Testis (tissue), 3 donors: ENCODE data around the gene STIM1. TPM values are rescaled to one million over a fixed set of nuclear protein-coding genes. Genes with fewer than 3 reads are reported as not detected.
"Not testable (repeated sequence)": the region's sequence is repeated elsewhere in the genome, so short reads cannot be mapped to it uniquely, and the experiment has no call there.

Experiments
- DNase-seq: peaks from one replicate; pipeline ENCODE4 v3.0.0-alpha.2; 2019
- H3K27ac ChIP-seq, 2 donors: fragments of 200-600 bp; sonication (generic); one replicate each; pipeline ENCODE4 v1.5.1; 2019
- H3K27me3 ChIP-seq: fragments of 200-600 bp; sonication (generic); one replicate; pipeline ENCODE4 v1.5.1; 2019
- H3K36me3 ChIP-seq: fragments of 200-600 bp; sonication (generic); one replicate; pipeline ENCODE4 v1.5.1; 2017; ENCODE audit warnings: low read depth; ENCODE audit errors: missing control alignments
- H3K4me1 ChIP-seq: fragments of 200-600 bp; sonication (generic); one replicate; pipeline ENCODE4 v1.5.1; 2019
- H3K4me3 ChIP-seq, 2 donors: fragments of 200-600 bp; sonication (generic); one replicate each; pipeline ENCODE4 v1.5.1; 2017 to 2019
- H3K9me3 ChIP-seq: fragments of 200-600 bp; sonication (generic); one replicate; pipeline ENCODE4 v1.5.1; 2017
- CTCF ChIP-seq, 3 experiments: fragments of 450-650 bp in 2 of 3; fragments of 200-600 bp in 1 of 3; sonication (generic) in 1 of 3; IDR thresholded peaks; one replicate each; pipeline ENCODE4 v1.5.1; 2016 to 2019; ENCODE audit warnings: antibody characterized with exemption in 3 of 3, mild to moderate bottlenecking in 2 of 3, moderate library complexity in 1 of 3
- POLR2A ChIP-seq: fragments of 450-650 bp; IDR thresholded peaks from one replicate; pipeline ENCODE4 v1.6.1; 2017; ENCODE audit warnings: antibody characterized with exemption, mild to moderate bottlenecking, moderate library complexity
- WGBS, 2 donors: methylation state at CpG; one replicate each; pipeline ENCODE4 v1.1.5; 2018; 5-methylcytosine and 5-hydroxymethylcytosine counted together
- intact Hi-C: fragments of 100-400 bp; cut with DNase I; formaldehyde crosslinking; loops from one replicate; pipeline ENCODE4 v1.15.1; 2023; ENCODE audit warnings: low total_unique reads
- polyA plus RNA-seq: library from polyadenylated mRNA; stranded (reverse); fragments of 350-450 nt; fragmentation: Illumina TruSeq; extraction: RNeasy Lipid Tissue Mini Kit (QIAGEN cat#74804); gene quantifications from one replicate; pipeline ENCODE4 v1.2.3, GENCODE V29; 2014; ENCODE audit warnings: low read depth, low replicate concordance; ENCODE audit not compliant: insufficient read depth
- total RNA-seq, 2 donors: library from RNA; depleted of rRNA; stranded (reverse); fragments of >200 nt; gene quantifications; one replicate each; pipeline ENCODE4 v1.2.3, GENCODE V29; 2016

Gene STIM1
- total and polyA plus RNA-seq, 3 donors from 2014 or later: 78.2 to 95.5 (median 87.1) TPM

DNA sequence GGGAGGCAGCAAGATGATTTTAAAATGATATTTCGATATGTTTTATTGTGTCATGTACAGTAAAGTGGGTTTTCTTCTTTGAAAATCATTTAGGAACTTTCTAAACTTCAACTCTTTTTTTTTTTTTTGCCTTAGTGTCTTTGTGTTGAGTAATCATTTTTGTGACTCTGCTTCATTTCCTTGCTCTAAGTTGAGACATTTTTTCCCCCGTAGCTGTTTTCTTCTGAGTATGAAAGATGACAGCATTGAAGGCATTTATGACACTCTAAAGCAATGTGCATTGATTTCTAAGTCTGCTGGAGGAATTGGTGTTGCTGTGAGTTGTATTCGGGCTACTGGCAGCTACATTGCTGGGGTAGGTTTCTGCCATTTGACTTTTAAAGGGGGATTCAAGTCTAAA, 262.6 kb downstream of the STIM1 start:
- Histone ChIP-seq H3K4me3 (no peak overlapping the region), H3K27me3 (no peaks in the 10 kb centered on the region), H3K27ac (no peak overlapping the region), H3K4me1 (no peaks in the 10 kb centered on the region), H3K36me3 (no peaks in the 10 kb centered on the region), H3K9me3 (no peaks in the 10 kb centered on the region)
- WGBS, 2 donors: 88 to 90% methylated on average over 3 of the region's 3 CpGs
- DNase-seq: no peak
- intact Hi-C loops: no loop called here
- no peak for TF ChIP-seq CTCF (IDR thresholded peaks at IDR 0.05)
- TF ChIP-seq POLR2A: no peak

- Histone ChIP-seq H3K4me3 (no peak overlapping the region), H3K9me3 (no peaks in the 10 kb centered on the region), H3K4me1 (no peaks in the 10 kb centered on the region), H3K27ac (no peak overlapping the region), H3K36me3 (no peaks in the 10 kb centered on the region), H3K27me3 (no peaks in the 10 kb centered on the region)
- intact Hi-C loops: no loop called here
- WGBS, 2 donors: 96% methylated on average over 4 of the region's 4 CpGs
- DNase-seq: no peak
- TF ChIP-seq POLR2A (no peak), CTCF (IDR thresholded peaks at IDR 0.05) (no peak)
Observed at GRCh38 chr11:4123218-4123617, 267.8 kb downstream of the STIM1 start.

DNA sequence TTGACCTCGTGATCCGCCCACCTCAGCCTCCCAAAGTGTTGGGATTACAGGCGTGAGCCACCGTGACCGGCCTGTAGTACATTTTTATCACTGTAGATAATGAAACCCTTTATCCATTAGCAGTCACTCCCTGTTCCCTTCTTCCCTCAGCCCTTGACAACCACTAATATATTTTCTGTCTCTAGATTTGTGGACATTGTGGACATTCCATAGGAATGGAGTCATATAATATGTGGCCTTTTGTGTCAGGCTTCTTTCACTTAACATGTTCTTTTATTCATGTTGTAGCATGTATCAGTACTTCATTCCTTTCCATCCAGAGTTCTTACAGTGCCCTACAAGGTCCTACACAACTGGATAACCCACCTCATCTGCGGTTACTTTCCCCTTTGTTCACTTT, 269.7 kb downstream of the STIM1 start:
- Histone ChIP-seq H3K27ac (no peak overlapping the region), H3K9me3 (no peaks in the 10 kb centered on the region), H3K27me3 (no peaks in the 10 kb centered on the region), H3K4me1 (no peaks in the 10 kb centered on the region), H3K36me3 (no peaks in the 10 kb centered on the region), H3K4me3 (no peak overlapping the region)
- intact Hi-C loops: no loop called here
- 72 to 90% methylated on average over 6 of the region's 6 CpGs for WGBS, 2 donors
- DNase-seq: no peak
- TF ChIP-seq CTCF (IDR thresholded peaks at IDR 0.05) (no peak), POLR2A (no peak)

GRCh38 chr11:4127357-4127756, 271.9 kb downstream of the STIM1 start:
- H3K9me3 ChIP-seq: no peaks in the 10 kb centered on the region
- DNase-seq: no peak
- no peak overlapping the region for H3K4me3 ChIP-seq
- TF ChIP-seq POLR2A: no peak
- no peak for TF ChIP-seq CTCF (IDR thresholded peaks at IDR 0.05)
- H3K4me1 ChIP-seq: no peaks in the 10 kb centered on the region
- no peak overlapping the region for H3K27ac ChIP-seq
- intact Hi-C loops: no loop called here
- no peaks in the 10 kb centered on the region for H3K36me3 ChIP-seq
- no peaks in the 10 kb centered on the region for H3K27me3 ChIP-seq
- WGBS, 2 donors: 83 to 92% methylated on average over 1 of the region's 1 CpG

GRCh38 chr11:4130219-4130618, 274.8 kb downstream of the STIM1 start:
- H3K4me1 ChIP-seq, H3K4me3 ChIP-seq, DNase-seq, H3K27ac ChIP-seq, H3K36me3 ChIP-seq, H3K9me3 ChIP-seq, H3K27me3 ChIP-seq, intact Hi-C loops: not testable (repeated sequence)
- WGBS, 2 donors: 85 to 93% methylated on average over 4 of the region's 4 CpGs
